ENCODE results near the gene PYDC1.

The PYDC1 gene

DNA sequence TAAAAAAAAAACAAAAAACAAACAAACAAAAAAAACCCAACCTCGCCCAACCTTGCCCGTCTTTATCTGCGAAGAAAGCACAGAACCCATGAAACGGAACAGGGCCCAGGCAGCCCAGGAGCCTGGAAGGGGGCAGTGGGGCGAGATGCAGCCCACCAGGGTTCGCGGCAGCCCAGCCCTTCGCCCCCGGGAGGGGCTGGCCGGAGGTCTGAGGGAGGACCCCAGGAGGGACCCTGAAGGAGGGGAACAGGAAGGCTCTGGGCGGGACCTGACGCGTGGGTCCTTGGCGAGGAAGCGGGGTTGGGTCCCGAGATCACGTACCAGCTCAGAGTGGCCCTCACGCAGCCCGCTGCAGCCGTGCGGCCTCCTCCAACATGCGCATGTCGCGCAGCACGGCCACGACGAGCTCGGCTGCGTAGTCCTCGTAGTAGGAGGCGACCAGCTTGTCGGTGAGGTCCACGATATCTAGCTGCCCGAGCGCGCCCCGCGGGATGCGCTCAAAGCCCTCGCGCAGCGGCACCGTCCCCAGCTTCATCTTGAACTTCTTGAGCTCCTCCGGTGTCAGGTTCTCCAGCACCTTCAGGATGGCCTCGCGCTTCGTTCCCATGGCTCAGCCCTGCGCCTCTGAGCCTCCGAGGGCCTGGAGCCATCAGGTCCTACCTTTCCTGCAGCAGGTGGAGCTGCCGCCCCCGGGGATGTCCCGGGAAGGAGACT is at the start of gene PYDC1:
Gene PYDC1 (minus strand): TSS at position 714 of the 714 bp plus-strand sequence. CDS start 107 bp downstream, at position 607.
- Histone ChIP-seq H3K9me3 (ENCODE audit: control insufficient read depth, insufficient read depth, low read length) (no peaks in the 10 kb centered on the region), H3K27me3 (ENCODE audit: control insufficient read depth, insufficient read depth, low read length) (peaks cover 35% of the 10 kb centered on the region), H3K9ac (ENCODE audit: low read depth, low read length) (peak within 1 kb of the TSS; percentile 29), H3K4me1 (ENCODE audit: control insufficient read depth, insufficient read depth, low read length) (peaks cover 5% of the 10 kb centered on the region), H3K4me3 (ENCODE audit: low read depth, low read length) (peak within 1 kb of the TSS; percentile 79), H3K36me3 (ENCODE audit: control insufficient read depth, insufficient read depth, low read length) (no peaks in the 10 kb centered on the region)

DNA sequence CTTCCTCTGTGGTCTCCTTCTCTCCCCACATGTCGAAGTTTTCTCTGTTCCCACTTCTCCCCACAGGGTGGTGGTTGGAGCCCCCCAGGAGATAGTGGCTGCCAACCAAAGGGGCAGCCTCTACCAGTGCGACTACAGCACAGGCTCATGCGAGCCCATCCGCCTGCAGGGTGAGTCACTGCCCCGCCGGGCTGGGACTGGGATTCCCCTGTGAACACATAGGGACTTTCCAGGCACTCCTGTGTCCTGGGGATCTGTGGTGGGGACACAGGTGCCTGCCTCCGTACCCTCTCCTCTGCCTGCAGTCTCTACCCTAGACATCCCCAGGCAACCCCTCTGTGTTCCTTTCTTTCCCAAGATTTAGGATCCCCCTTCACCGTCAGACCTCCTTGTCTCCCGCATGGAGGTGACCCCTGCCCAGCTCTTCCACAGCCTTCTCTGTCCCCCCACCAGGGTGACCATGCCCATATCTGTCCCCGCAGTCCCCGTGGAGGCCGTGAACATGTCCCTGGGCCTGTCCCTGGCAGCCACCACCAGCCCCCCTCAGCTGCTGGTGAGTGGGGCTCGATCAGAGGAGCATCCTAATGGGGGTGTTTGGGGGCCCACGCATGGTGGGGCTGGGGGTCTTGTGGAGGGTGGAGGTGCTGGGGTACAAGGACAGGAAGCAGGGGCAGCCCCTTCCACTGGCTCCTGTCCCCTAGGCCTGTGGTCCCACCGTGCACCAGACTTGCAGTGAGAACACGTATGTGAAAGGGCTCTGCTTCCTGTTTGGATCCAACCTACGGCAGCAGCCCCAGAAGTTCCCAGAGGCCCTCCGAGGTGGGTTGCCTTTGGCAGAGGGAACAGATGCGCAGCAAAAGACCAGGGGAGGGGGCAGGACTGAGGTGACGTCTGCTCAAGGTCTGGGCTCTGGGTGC is 48.7 kb upstream of the PYDC1 start:
- Histone ChIP-seq H3K4me3 (ENCODE audit: low read depth, low read length) (no peak overlapping the region), H3K9ac (ENCODE audit: low read depth, low read length) (no peak overlapping the region)

DNA sequence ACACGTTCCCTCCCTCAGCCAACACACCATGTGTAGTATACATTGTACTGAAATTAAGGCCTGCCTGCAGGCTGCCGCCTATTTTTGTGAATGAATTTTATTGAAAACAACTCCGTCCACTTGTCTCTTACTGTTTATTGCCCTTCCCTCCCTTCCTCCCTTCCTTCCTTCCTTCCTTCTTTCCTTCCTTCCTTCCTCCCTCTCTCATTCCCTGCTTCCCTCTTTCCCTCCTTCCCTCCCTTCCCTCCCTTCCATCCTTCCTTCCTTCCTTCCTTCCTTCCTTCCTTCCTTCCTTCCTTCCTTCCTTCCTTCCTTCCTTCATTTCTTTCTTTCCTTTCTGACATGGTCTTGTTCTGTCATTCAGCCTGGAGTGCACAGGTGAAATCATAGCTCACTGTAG is 45.1 kb upstream of the PYDC1 start:
- no peaks in the 10 kb centered on the region for H3K9me3 ChIP-seq (ENCODE audit: control insufficient read depth, insufficient read depth, low read length)
- H3K27me3 ChIP-seq (ENCODE audit: control insufficient read depth, insufficient read depth, low read length) = no peaks in the 10 kb centered on the region
- H3K9ac ChIP-seq (ENCODE audit: low read depth, low read length) = no peak overlapping the region
- no peaks in the 10 kb centered on the region for H3K36me3 ChIP-seq (ENCODE audit: control insufficient read depth, insufficient read depth, low read length)
- no peak overlapping the region for H3K4me3 ChIP-seq (ENCODE audit: low read depth, low read length)
- H3K4me1 ChIP-seq (ENCODE audit: control insufficient read depth, insufficient read depth, low read length) = no peaks in the 10 kb centered on the region

More for the DNA sequence above, 48.7 kb upstream of the PYDC1 start:
- H3K9me3 ChIP-seq (ENCODE audit: control insufficient read depth, insufficient read depth, low read length) = no peaks in the 10 kb centered on the region
- peaks cover 2% of the 10 kb centered on the region for H3K4me1 ChIP-seq (ENCODE audit: control insufficient read depth, insufficient read depth, low read length)
- no peaks in the 10 kb centered on the region for H3K27me3 ChIP-seq (ENCODE audit: control insufficient read depth, insufficient read depth, low read length)
- no peaks in the 10 kb centered on the region for H3K36me3 ChIP-seq (ENCODE audit: control insufficient read depth, insufficient read depth, low read length)

DNA sequence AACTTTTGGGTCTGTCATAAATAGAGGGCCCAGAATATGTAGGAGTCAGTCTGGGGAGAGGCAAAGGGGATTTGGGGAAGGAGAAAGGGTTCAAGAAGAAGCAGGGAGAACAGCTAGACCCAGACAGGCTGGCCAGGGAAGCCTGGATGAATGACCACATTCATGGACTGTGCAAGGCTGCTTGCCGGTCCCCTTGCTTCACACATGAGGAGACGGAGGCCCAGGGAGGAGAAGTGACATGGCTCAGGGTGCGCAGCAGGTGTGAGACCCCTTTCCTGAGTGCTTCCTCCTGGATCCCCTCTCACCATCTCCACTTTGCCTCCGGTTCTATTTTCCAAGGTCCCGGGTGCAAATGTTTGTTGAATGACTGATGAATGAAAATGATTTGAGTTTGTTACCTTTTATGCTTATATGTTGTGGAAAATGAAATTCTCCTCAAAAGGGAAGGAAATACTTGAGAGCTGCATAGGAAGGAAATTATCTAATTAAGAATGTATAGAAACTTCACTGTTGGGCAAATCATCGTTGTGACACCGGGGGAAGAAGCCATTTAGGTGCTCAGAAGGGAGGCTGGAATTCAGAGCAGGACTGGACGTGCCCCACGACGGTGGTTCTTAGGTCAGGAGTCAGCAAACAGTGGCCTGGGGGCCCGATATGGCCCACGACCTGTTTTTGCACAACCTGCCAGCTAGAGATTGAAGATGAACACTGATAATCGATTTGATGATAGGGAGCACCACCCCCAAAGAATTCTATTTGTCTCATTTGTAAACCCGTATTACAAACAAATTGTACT is 43.4 kb upstream of the PYDC1 start:
- H3K36me3 ChIP-seq (ENCODE audit: control insufficient read depth, insufficient read depth, low read length) = no peaks in the 10 kb centered on the region
- no peaks in the 10 kb centered on the region for H3K9me3 ChIP-seq (ENCODE audit: control insufficient read depth, insufficient read depth, low read length)
- no peak overlapping the region for H3K4me3 ChIP-seq (ENCODE audit: low read depth, low read length)
- no peak overlapping the region for H3K9ac ChIP-seq (ENCODE audit: low read depth, low read length)
- H3K27me3 ChIP-seq (ENCODE audit: control insufficient read depth, insufficient read depth, low read length) = no peaks in the 10 kb centered on the region
- no peaks in the 10 kb centered on the region for H3K4me1 ChIP-seq (ENCODE audit: control insufficient read depth, insufficient read depth, low read length)

DNA sequence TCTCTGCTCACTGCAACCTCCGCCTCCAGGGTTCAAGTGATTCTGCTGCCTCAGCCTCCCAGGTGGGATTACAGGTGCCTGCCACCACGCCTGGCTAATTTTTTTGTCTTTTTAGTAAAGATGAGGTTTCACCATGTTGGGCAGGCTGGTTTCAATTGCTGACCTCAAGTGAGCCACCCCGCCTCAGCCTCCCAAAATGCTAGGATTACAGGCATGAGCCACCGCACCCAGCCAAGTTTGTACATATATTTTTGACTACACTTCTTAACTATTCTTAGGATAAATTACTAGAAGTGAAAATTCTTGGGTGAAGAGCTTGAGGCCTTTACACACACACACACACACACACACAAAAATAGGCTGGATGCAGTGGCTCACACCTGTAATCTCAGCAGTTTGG is 41.4 kb upstream of the PYDC1 start:
- Histone ChIP-seq H3K9me3 (ENCODE audit: control insufficient read depth, insufficient read depth, low read length) (no peaks in the 10 kb centered on the region), H3K36me3 (ENCODE audit: control insufficient read depth, insufficient read depth, low read length) (no peaks in the 10 kb centered on the region), H3K4me1 (ENCODE audit: control insufficient read depth, insufficient read depth, low read length) (no peaks in the 10 kb centered on the region), H3K9ac (ENCODE audit: low read depth, low read length) (no peak overlapping the region), H3K4me3 (ENCODE audit: low read depth, low read length) (no peak overlapping the region), H3K27me3 (ENCODE audit: control insufficient read depth, insufficient read depth, low read length) (no peaks in the 10 kb centered on the region)

DNA sequence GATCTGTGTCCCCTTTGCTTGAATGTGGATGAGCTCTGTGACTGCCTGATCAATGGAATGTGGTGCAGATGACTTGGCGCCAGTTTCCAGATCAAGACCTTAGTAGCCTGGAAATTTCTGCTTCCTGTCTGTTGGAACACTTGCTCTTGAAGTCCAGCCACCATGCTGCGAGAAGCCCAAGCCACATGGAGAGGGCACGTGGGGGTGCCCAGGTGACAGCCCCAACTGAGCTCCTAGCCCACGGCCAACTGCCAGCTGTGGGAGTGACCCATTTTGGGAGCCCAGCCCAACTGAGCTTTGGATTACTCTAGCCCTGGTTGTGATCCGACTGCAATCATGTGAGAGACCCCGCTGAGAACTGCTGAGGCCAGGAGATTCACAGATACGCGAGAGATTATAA is 39.5 kb upstream of the PYDC1 start:
- Histone ChIP-seq H3K27me3 (ENCODE audit: control insufficient read depth, insufficient read depth, low read length) (no peaks in the 10 kb centered on the region), H3K4me3 (ENCODE audit: low read depth, low read length) (no peak overlapping the region), H3K4me1 (ENCODE audit: control insufficient read depth, insufficient read depth, low read length) (no peaks in the 10 kb centered on the region), H3K9me3 (ENCODE audit: control insufficient read depth, insufficient read depth, low read length) (no peaks in the 10 kb centered on the region), H3K36me3 (ENCODE audit: control insufficient read depth, insufficient read depth, low read length) (no peaks in the 10 kb centered on the region), H3K9ac (ENCODE audit: low read depth, low read length) (no peak overlapping the region)

DNA sequence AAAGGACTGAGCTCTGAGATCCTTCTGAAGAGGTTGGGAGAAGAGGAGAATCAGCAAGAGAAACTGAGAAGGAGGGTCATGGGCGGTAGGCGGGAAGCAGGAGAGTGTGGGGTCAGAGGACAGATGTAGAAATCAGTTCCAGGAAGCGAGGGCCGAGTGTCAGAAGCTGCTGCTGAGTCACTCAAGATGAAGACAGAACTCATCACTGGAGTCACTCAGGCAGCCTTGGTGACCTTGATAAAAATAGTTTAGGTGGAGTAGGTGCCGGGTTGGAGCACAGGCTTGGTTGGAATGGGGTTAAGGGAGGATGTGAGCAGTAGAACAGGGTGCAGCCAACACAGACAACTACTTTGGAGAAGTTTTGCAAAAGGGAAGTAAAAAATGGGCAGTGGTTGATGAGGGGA is 36.7 kb upstream of the PYDC1 start:
- Histone ChIP-seq H3K36me3 (ENCODE audit: control insufficient read depth, insufficient read depth, low read length) (no peaks in the 10 kb centered on the region), H3K9ac (ENCODE audit: low read depth, low read length) (no peak overlapping the region), H3K9me3 (ENCODE audit: control insufficient read depth, insufficient read depth, low read length) (no peaks in the 10 kb centered on the region), H3K4me1 (ENCODE audit: control insufficient read depth, insufficient read depth, low read length) (no peaks in the 10 kb centered on the region), H3K4me3 (ENCODE audit: low read depth, low read length) (no peak overlapping the region), H3K27me3 (ENCODE audit: control insufficient read depth, insufficient read depth, low read length) (no peaks in the 10 kb centered on the region)

DNA sequence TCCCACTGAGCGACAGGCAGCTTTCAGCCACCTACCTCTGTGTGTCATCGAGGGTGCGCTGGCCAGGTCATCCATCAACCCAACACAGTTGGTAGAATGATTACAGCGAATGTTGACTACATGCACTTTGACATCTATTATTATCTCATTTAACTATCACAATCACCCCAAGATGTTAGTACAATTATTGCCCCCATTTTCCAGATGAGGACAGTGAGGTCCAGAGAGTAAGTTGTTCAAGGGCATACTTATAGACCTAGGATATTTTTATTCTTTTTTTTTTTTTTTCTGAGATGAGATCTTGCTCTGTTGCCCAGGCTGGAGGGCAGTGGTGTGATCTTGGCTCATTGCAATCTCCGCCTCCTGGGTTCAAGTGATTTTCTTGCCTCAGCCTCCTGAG is 34.5 kb upstream of the PYDC1 start:
- H3K4me3 ChIP-seq (ENCODE audit: low read depth, low read length) = no peak overlapping the region
- H3K36me3 ChIP-seq (ENCODE audit: control insufficient read depth, insufficient read depth, low read length) = no peaks in the 10 kb centered on the region
- no peaks in the 10 kb centered on the region for H3K27me3 ChIP-seq (ENCODE audit: control insufficient read depth, insufficient read depth, low read length)

DNA sequence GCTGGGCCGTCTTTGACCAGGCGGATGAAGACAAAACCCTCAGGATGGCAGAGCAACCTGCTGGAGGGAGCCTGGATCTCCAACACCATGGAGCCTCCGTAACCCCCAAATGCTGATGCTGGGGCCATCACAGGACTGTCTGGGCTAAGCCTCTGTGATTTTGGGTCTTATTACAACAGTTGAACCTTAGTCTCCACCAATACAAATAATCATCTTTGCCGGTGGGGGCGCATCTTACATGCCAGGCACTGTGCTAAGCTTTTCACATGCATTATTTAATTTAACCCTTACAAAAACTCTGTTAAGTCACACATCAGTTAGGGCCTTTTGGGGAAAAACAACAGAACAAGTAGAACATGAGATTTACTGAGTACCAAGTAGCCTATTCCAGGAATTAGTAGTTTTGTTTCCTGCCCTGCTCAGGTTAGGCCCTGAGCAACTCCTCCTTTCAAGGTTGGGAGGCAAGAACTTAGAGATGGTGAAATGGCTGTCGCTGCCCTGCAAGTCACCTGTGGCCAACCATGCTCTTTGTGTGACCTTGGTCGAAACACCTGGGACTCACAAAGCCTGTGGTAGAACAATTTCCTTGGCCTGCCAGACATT is 33.9 kb upstream of the PYDC1 start:
- H3K36me3 ChIP-seq (ENCODE audit: control insufficient read depth, insufficient read depth, low read length) = no peaks in the 10 kb centered on the region
- no peak overlapping the region for H3K9ac ChIP-seq (ENCODE audit: low read depth, low read length)
- no peaks in the 10 kb centered on the region for H3K9me3 ChIP-seq (ENCODE audit: control insufficient read depth, insufficient read depth, low read length)
- H3K27me3 ChIP-seq (ENCODE audit: control insufficient read depth, insufficient read depth, low read length) = no peaks in the 10 kb centered on the region
- no peak overlapping the region for H3K4me3 ChIP-seq (ENCODE audit: low read depth, low read length)
- no peaks in the 10 kb centered on the region for H3K4me1 ChIP-seq (ENCODE audit: control insufficient read depth, insufficient read depth, low read length)

More for the DNA sequence above, 34.5 kb upstream of the PYDC1 start:
- Histone ChIP-seq H3K4me1 (ENCODE audit: control insufficient read depth, insufficient read depth, low read length) (no peaks in the 10 kb centered on the region), H3K9ac (ENCODE audit: low read depth, low read length) (no peak overlapping the region), H3K9me3 (ENCODE audit: control insufficient read depth, insufficient read depth, low read length) (no peaks in the 10 kb centered on the region)

DNA sequence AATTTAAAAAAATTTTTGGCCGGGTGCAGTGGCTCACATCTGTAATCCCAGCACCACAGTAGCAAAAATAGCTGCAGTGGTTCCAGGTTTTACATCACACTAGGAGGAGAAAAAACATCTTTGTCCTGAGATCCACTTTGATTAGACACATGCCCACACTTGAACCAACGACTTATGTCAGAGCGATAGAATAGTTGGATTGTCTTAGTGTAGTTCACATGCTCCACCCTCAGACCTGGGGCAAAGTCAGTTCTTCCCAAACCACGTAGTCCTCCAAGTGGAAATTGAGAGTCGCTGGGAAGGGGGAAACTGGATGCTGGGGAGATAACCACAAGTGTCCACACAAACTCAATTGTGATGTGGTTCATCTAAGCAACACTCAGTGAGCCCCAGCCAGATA is 31.4 kb upstream of the PYDC1 start:
- H3K27me3 ChIP-seq (ENCODE audit: control insufficient read depth, insufficient read depth, low read length) = no peaks in the 10 kb centered on the region

DNA sequence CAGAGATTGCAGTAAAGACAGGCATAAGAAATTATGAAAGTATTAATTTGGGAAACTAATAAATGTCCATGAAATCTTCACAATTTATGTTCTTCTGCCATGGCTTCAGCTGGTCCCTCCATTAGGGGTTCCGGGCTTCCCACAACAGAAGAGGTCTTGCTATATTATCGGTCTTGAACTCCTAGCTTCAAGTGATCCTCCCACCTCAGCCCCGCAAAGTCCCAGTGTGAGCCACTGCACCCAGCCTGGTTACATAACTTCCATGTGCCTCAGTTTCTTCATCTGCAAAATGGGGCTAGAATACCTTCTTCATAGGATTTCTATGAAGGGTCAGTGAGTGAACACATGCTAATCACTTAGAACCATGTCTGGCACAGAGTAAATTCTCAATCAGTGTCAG is 29.4 kb upstream of the PYDC1 start:
- no peaks in the 10 kb centered on the region for H3K9me3 ChIP-seq (ENCODE audit: control insufficient read depth, insufficient read depth, low read length)
- no peak overlapping the region for H3K9ac ChIP-seq (ENCODE audit: low read depth, low read length)
- no peaks in the 10 kb centered on the region for H3K27me3 ChIP-seq (ENCODE audit: control insufficient read depth, insufficient read depth, low read length)
- no peak overlapping the region for H3K4me3 ChIP-seq (ENCODE audit: low read depth, low read length)
- H3K36me3 ChIP-seq (ENCODE audit: control insufficient read depth, insufficient read depth, low read length) = no peaks in the 10 kb centered on the region
- no peaks in the 10 kb centered on the region for H3K4me1 ChIP-seq (ENCODE audit: control insufficient read depth, insufficient read depth, low read length)

More for the DNA sequence above, 31.4 kb upstream of the PYDC1 start:
- H3K36me3 ChIP-seq (ENCODE audit: control insufficient read depth, insufficient read depth, low read length) = no peaks in the 10 kb centered on the region
- H3K9ac ChIP-seq (ENCODE audit: low read depth, low read length) = no peak overlapping the region
- H3K4me1 ChIP-seq (ENCODE audit: control insufficient read depth, insufficient read depth, low read length) = no peaks in the 10 kb centered on the region
- no peaks in the 10 kb centered on the region for H3K9me3 ChIP-seq (ENCODE audit: control insufficient read depth, insufficient read depth, low read length)
- H3K4me3 ChIP-seq (ENCODE audit: low read depth, low read length) = no peak overlapping the region
